Upper lobe of left lung (tissue), 6 donors: ENCODE results near the gene HAPLN2. TPM values are rescaled to one million over a fixed set of nuclear protein-coding genes. Genes with fewer than 3 reads are reported as not detected.
A peak's percentile ranks its signal among the peaks of the same experiment; 100 is the strongest.

Experiments
- ATAC-seq, 2 donors: fragments of 200-7000 bp; cut with Tn5 transposase; one replicate each; pipeline ENCODE4 v1.9.1; 2022; ENCODE audit warnings: mild to moderate bottlenecking in 2 of 2, moderate library complexity in 2 of 2; ENCODE audit not compliant: low FRiP score in 2 of 2
- DNase-seq, 2 donors: peaks; one replicate each; pipeline ENCODE4 v3.0.0-alpha.2; 2019 to 2020
- H3K27ac ChIP-seq, 4 donors: fragments of 200-600 bp; sonication (generic); one replicate each; pipeline ENCODE4 v1.5.1; 2016 to 2019
- H3K27me3 ChIP-seq, 4 donors: fragments of 200-600 bp; sonication (generic); one replicate each; pipeline ENCODE4 v1.5.1; 2017 to 2019
- H3K36me3 ChIP-seq, 4 donors: fragments of 200-600 bp; sonication (generic); one replicate each; pipeline ENCODE4 v1.5.1; 2016 to 2019
- H3K4me1 ChIP-seq, 4 donors: fragments of 200-600 bp; sonication (generic); one replicate each; pipeline ENCODE4 v1.5.1; 2018 to 2019
- H3K4me3 ChIP-seq, 4 donors: fragments of 200-600 bp; sonication (generic); one replicate each; pipeline ENCODE4 v1.5.1; 2017 to 2019; ENCODE audit warnings: mild to moderate bottlenecking in 2 of 4, moderate library complexity in 1 of 4
- H3K9me3 ChIP-seq, 4 donors: fragments of 200-600 bp; sonication (generic); one replicate each; pipeline ENCODE4 v1.5.1; 2018 to 2019
- CTCF ChIP-seq, 6 experiments: fragments of 450-650 bp in 4 of 6; fragments of 200-600 bp in 2 of 6; sonication (generic) in 2 of 6; IDR thresholded peaks; one replicate each; pipeline ENCODE4 v1.5.1; 2016 to 2019; ENCODE audit warnings: antibody characterized with exemption in 6 of 6
- EP300 ChIP-seq, 4 donors: sonication (generic); formaldehyde crosslinking; IDR thresholded peaks; one replicate each; pipeline ENCODE4 v1.5.1; 2017; ENCODE audit warnings: antibody characterized with exemption in 4 of 4, control low read depth in 2 of 4
- POLR2A ChIP-seq, 4 donors: fragments of 450-650 bp; IDR thresholded peaks; one replicate each; pipeline ENCODE4 v1.5.1; 2016 to 2017; ENCODE audit warnings: antibody characterized with exemption in 4 of 4, mild to moderate bottlenecking in 2 of 4
- POLR2AphosphoS5 ChIP-seq, 2 donors: sonication (generic); formaldehyde crosslinking; IDR thresholded peaks; one replicate each; pipeline ENCODE4 v1.5.1; 2017; ENCODE audit warnings: antibody characterized with exemption in 2 of 2
- WGBS, 2 donors: methylation state at CpG; one replicate each; pipeline ENCODE4 v1.1.5; 2017 to 2018; 5-methylcytosine and 5-hydroxymethylcytosine counted together
- total RNA-seq, 6 donors: library from RNA; depleted of rRNA in 4 of 6; stranded (reverse); fragments of >200 nt in 4 of 6; gene quantifications; one replicate each; pipeline versions ENCODE4 v1.1.0 to v1.2.1, GENCODE V29; 2016 to 2021
- donor health status: DM: no; HTN: no; CAD: no; lungs with moderate emphysema.
- donor health status: DM: no; HTN: yes; CAD: no; lungs with severe emphysema.

Gene HAPLN2
- total RNA-seq, 6 donors from 2014 or later: 0.14 to 5.0 (median 0.37) TPM; not detected in 3

- H3K27me3 ChIP-seq: no peaks in the 10 kb centered on the region
- peaks cover 0 to 46% (median 22%) of the 10 kb centered on the region in 4 donors for H3K36me3 ChIP-seq
- no peak overlapping the region for H3K4me3 ChIP-seq
- H3K27ac ChIP-seq: no peak overlapping the region
- DNase-seq (no peak), ATAC-seq (no peak)
- 97% methylated on average over 4 of the region's 4 CpGs for WGBS, 2 donors
- no peak for TF ChIP-seq POLR2A (IDR thresholded peaks at IDR 0.05)
- no peak for TF ChIP-seq EP300 (IDR thresholded peaks at IDR 0.05)
- no peak for TF ChIP-seq CTCF (IDR thresholded peaks at IDR 0.05)
- TF ChIP-seq POLR2AphosphoS5 (IDR thresholded peaks at IDR 0.05): no peak
- H3K9me3 ChIP-seq: no peaks in the 10 kb centered on the region
- peaks cover 13 to 24% (median 22%) of the 10 kb centered on the region in 4 donors for H3K4me1 ChIP-seq
Measured at GRCh38 chr1:156598731-156599432, 20.3 kb upstream of the HAPLN2 start.

- no peak for ATAC-seq
- H3K4me3 ChIP-seq: peak overlapping the region in 1 of 4 donors; percentile 66
- peaks cover 13 to 24% (median 22%) of the 10 kb centered on the region in 4 donors for H3K4me1 ChIP-seq
- H3K27ac ChIP-seq: no peak overlapping the region
- TF ChIP-seq POLR2AphosphoS5 (IDR thresholded peaks at IDR 0.05): no peak
- peak in 3 of 6 experiments; percentile 14 to 23 (median 15) for TF ChIP-seq CTCF (IDR thresholded peaks at IDR 0.05)
- no peak for TF ChIP-seq POLR2A (IDR thresholded peaks at IDR 0.05)
- no peak for TF ChIP-seq EP300 (IDR thresholded peaks at IDR 0.05)
- no peaks in the 10 kb centered on the region for H3K27me3 ChIP-seq
- WGBS, 2 donors: 35 to 59% methylated on average over 3 of the region's 3 CpGs
- H3K9me3 ChIP-seq: no peaks in the 10 kb centered on the region
- peaks cover 0 to 37% (median 19%) of the 10 kb centered on the region in 4 donors for H3K36me3 ChIP-seq
- DNase-seq: no peak
Measured at GRCh38 chr1:156599811-156600210, 19.4 kb upstream of the HAPLN2 start.

- Histone ChIP-seq H3K36me3 (peaks cover 0 to 27% (median 15%) of the 10 kb centered on the region in 4 donors), H3K27ac (peak overlapping the region; percentile 51 to 73 (median 64)), H3K4me1 (peaks cover 13 to 24% (median 22%) of the 10 kb centered on the region in 4 donors), H3K4me3 (peak overlapping the region; percentile 56 to 82 (median 68)), H3K27me3 (no peaks in the 10 kb centered on the region), H3K9me3 (no peaks in the 10 kb centered on the region)
- no peak for DNase-seq
- ATAC-seq: peak in 1 of 2 donors; percentile 14
- 6 to 9% methylated on average over 13 of the region's 13 CpGs for WGBS, 2 donors
- TF ChIP-seq EP300 (IDR thresholded peaks at IDR 0.05) (no peak), POLR2A (IDR thresholded peaks at IDR 0.05) (no peak), CTCF (IDR thresholded peaks at IDR 0.05) (no peak), POLR2AphosphoS5 (IDR thresholded peaks at IDR 0.05) (no peak)
Measured at GRCh38 chr1:156600733-156601121, 18.5 kb upstream of the HAPLN2 start.

GRCh38 chr1:156601122-156601830 is 17.9 kb upstream of the HAPLN2 start, which contains the start of gene GPATCH4:
Gene GPATCH4 (minus strand): TSS chr1:156601479.
- Histone ChIP-seq H3K4me3 (peak within 1 kb of the TSS; percentile 56 to 82 (median 68)), H3K4me1 (peaks cover 13 to 24% (median 22%) of the 10 kb centered on the region in 4 donors), H3K27me3 (no peaks in the 10 kb centered on the region), H3K27ac (peak within 1 kb of the TSS; percentile 51 to 73 (median 64)), H3K36me3 (peaks cover 0 to 22% (median 11%) of the 10 kb centered on the region in 4 donors), H3K9me3 (no peaks in the 10 kb centered on the region)
- WGBS, 2 donors: 0 to 1% methylated on average over 4 to 35 of the region's 35 CpGs
- TF ChIP-seq POLR2A (IDR thresholded peaks at IDR 0.05): peak in 2 of 4 donors; percentile 20 to 39
- TF ChIP-seq CTCF (IDR thresholded peaks at IDR 0.05): no peak
- TF ChIP-seq EP300 (IDR thresholded peaks at IDR 0.05): no peak
- peak in 1 of 2 donors; percentile 23 for TF ChIP-seq POLR2AphosphoS5 (IDR thresholded peaks at IDR 0.05)
- ATAC-seq (peak; percentile 86 to 94), DNase-seq (peak in 1 of 2 donors; percentile 82)
